Spleen (tissue), 11 donors: ENCODE results near the gene CEP170B. TPM values are rescaled to one million over a fixed set of nuclear protein-coding genes. Genes with fewer than 3 reads are reported as not detected.

Source experiments
- DNase-seq: peaks from one replicate; pipeline ENCODE4 v3.0.0-alpha.2; 2020
- H3K27ac ChIP-seq, 8 donors: fragments of 200-600 bp; sonication (generic) in 7 of 8; 1 replicate in 4 of 8; 2 replicates in 4 of 8; pipeline versions ENCODE4 v1.5.0 to v1.8.0; 2016 to 2021; ENCODE audit warnings: inconsistent platforms in 4 of 8, mild to moderate bottlenecking in 4 of 8, moderate library complexity in 1 of 8
- H3K27me3 ChIP-seq, 7 donors: fragments of 200-600 bp; sonication (generic) in 6 of 7; replicated peaks in 1 of 7; 1 replicate in 4 of 7; 2 replicates in 3 of 7; pipeline versions ENCODE4 v1.5.0 to v1.8.0; 2016 to 2021; ENCODE audit warnings: inconsistent platforms in 3 of 7, mild to moderate bottlenecking in 1 of 7
- H3K36me3 ChIP-seq, 6 donors: fragments of 200-600 bp; sonication (generic) in 5 of 6; 1 replicate in 4 of 6; 2 replicates in 2 of 6; pipeline versions ENCODE4 v1.5.0 to v1.8.0; 2016 to 2021; ENCODE audit warnings: inconsistent platforms in 2 of 6
- H3K4me1 ChIP-seq, 6 donors: fragments of 200-600 bp; sonication (generic) in 5 of 6; 1 replicate in 3 of 6; 2 replicates in 3 of 6; pipeline versions ENCODE4 v1.5.0 to v1.8.0; 2016 to 2021; ENCODE audit warnings: inconsistent platforms in 3 of 6
- H3K4me3 ChIP-seq, 8 donors: fragments of 200-600 bp; sonication (generic) in 7 of 8; 1 replicate in 4 of 8; 2 replicates in 4 of 8; pipeline versions ENCODE4 v1.5.0 to v1.8.0; 2016 to 2021; ENCODE audit warnings: inconsistent platforms in 4 of 8, mild to moderate bottlenecking in 4 of 8, moderate library complexity in 2 of 8
- H3K9me3 ChIP-seq, 8 donors: fragments of 200-600 bp; sonication (generic) in 7 of 8; 1 replicate in 4 of 8; 2 replicates in 4 of 8; pipeline versions ENCODE4 v1.5.0 to v1.8.0; 2016 to 2021; ENCODE audit warnings: inconsistent platforms in 4 of 8
- CTCF ChIP-seq, 11 experiments: fragments of 200-600 bp in 7 of 11; fragments of 450-650 bp in 4 of 11; sonication (generic) in 4 of 11; IDR thresholded peaks in 8 of 11; conservative IDR thresholded peaks in 3 of 11; 1 replicate in 7 of 11; 2 replicates in 4 of 11; pipeline versions ENCODE4 v1.4.0 to v1.8.0; 2016 to 2021; ENCODE audit warnings: antibody characterized with exemption in 11 of 11, inconsistent platforms in 4 of 11, mild to moderate bottlenecking in 1 of 11
- POLR2A ChIP-seq, 3 donors: fragments of 450-650 bp; IDR thresholded peaks; one replicate each; pipeline ENCODE4 v1.5.1; 2017; ENCODE audit warnings: antibody characterized with exemption in 3 of 3, mild to moderate bottlenecking in 1 of 3
- POLR2AphosphoS5 ChIP-seq, 3 donors: sonication (generic); formaldehyde crosslinking; IDR thresholded peaks; one replicate each; pipeline ENCODE4 v1.5.1; 2017; ENCODE audit warnings: antibody characterized with exemption in 3 of 3
- WGBS, 5 donors: extraction: QIAGEN DNeasy Blood & Tissue Kit in 3 of 5; methylation state at CpG; one replicate each; pipeline versions ENCODE4 v1.1.5 to v1.1.7; 2013 to 2018; 5-methylcytosine and 5-hydroxymethylcytosine counted together
- intact Hi-C: fragments of 100-400 bp; cut with DNase I; formaldehyde crosslinking; loops from one replicate; pipeline ENCODE4 v1.15.0; 2023; ENCODE audit warnings: low total_unique reads
- polyA plus RNA-seq, 3 donors: library from polyadenylated mRNA; stranded (reverse); fragments of 200-250 nt; gene quantifications; one replicate each; pipeline ENCODE4 v1.2.1, GENCODE V29; 2013
- total RNA-seq, 7 donors: library from RNA; depleted of rRNA in 3 of 7; stranded (reverse); fragments of >200 nt in 3 of 7; fragmentation: NEBNext Ultra II Directional in 4 of 7; extraction: Animal tissue kit (Norgen Biotek cat#: 25700) in 4 of 7; gene quantifications; one replicate each; pipeline versions ENCODE4 v1.1.0 to v1.2.1, GENCODE V29; 2016 to 2021
- donor health status: healthy with polysubstance abuse.
- donor health status: DM: no; HTN: no; CAD: no; lungs with moderate emphysema.
- donor health status: DM: no; HTN: no; CAD: no.
- donor health status: Bipolar disorder and iron deficiency.
- donor health status: healthy.
- donor health status: DM: no; HTN: no; CAD: no.
- donor health status: DM: yes; HTN: yes; CAD: no.

The CEP170B gene
- total and polyA plus RNA-seq, 10 donors = 0.58 to 12.6 (median 5.7) TPM

- Histone ChIP-seq H3K27ac (peak overlapping the region in 4 of 8 donors; percentile 31 to 55 (median 53)), H3K4me1 (peaks cover 8 to 33% (median 22%) of the 10 kb centered on the region in 6 donors), H3K9me3 (no peaks in the 10 kb centered on the region), H3K4me3 (peak overlapping the region; percentile 32 to 81 (median 51)), H3K27me3 (peaks cover 3 to 77% (median 32%) of the 10 kb centered on the region in 7 donors), H3K36me3 (no peaks in the 10 kb centered on the region)
- DNase-seq = peak; percentile 77
- 12 to 16% (median 15%) methylated on average over 45 to 68 of the region's 68 CpGs for WGBS, 5 donors
- intact Hi-C loops = no loop called here
- TF ChIP-seq POLR2AphosphoS5 (IDR thresholded peaks at IDR 0.05) (peak in 1 of 3 donors; percentile 43), CTCF (IDR thresholded peaks at IDR 0.05 in 8 of 11, conservative IDR thresholded peaks at IDR 0.05 in 3 of 11) (no peak), POLR2A (IDR thresholded peaks at IDR 0.05) (no peak)
Measured at GRCh38 chr14:104865631-104866441, 768 bp downstream of the CEP170B start.

GRCh38 chr14:104866451-104867370 is 1.6 kb downstream of the CEP170B start:
- no peaks in the 10 kb centered on the region for H3K9me3 ChIP-seq
- peak; percentile 70 for DNase-seq
- H3K27me3 ChIP-seq = peaks cover 3 to 77% (median 32%) of the 10 kb centered on the region in 7 donors
- intact Hi-C loops = no loop called here
- no peaks in the 10 kb centered on the region for H3K36me3 ChIP-seq
- TF ChIP-seq POLR2A (IDR thresholded peaks at IDR 0.05) (no peak), CTCF (IDR thresholded peaks at IDR 0.05 in 8 of 11, conservative IDR thresholded peaks at IDR 0.05 in 3 of 11) (no peak), POLR2AphosphoS5 (IDR thresholded peaks at IDR 0.05) (no peak)
- H3K27ac ChIP-seq = no peak overlapping the region
- WGBS, 5 donors = 88 to 95% (median 89%) methylated on average over 10 to 12 of the region's 12 CpGs
- peaks cover 8 to 33% (median 22%) of the 10 kb centered on the region in 6 donors for H3K4me1 ChIP-seq
- H3K4me3 ChIP-seq = peak overlapping the region in 7 of 8 donors; percentile 32 to 81 (median 54)

GRCh38 chr14:104867371-104868059 is 2.4 kb downstream of the CEP170B start:
- peaks cover 3 to 77% (median 32%) of the 10 kb centered on the region in 7 donors for H3K27me3 ChIP-seq
- intact Hi-C loops = no loop called here

More at GRCh38 chr14:104867371-104868059, 2.4 kb downstream of the CEP170B start:
- H3K36me3 ChIP-seq = no peaks in the 10 kb centered on the region
- peak; percentile 61 for DNase-seq
- no peak overlapping the region for H3K4me3 ChIP-seq
- H3K9me3 ChIP-seq = no peaks in the 10 kb centered on the region
- no peak overlapping the region for H3K27ac ChIP-seq
- 86 to 92% (median 89%) methylated on average over 4 to 6 of the region's 6 CpGs for WGBS, 5 donors
- TF ChIP-seq POLR2AphosphoS5 (IDR thresholded peaks at IDR 0.05) (no peak), CTCF (IDR thresholded peaks at IDR 0.05 in 8 of 11, conservative IDR thresholded peaks at IDR 0.05 in 3 of 11) (no peak)
- H3K4me1 ChIP-seq = peaks cover 8 to 35% (median 23%) of the 10 kb centered on the region in 6 donors
